ENCODE data around the gene NSD2.
"Not testable (repeated sequence)": the region's sequence is repeated elsewhere in the genome, so short reads cannot be mapped to it uniquely, and the experiment has no call there.

NSD2 gene

DNA sequence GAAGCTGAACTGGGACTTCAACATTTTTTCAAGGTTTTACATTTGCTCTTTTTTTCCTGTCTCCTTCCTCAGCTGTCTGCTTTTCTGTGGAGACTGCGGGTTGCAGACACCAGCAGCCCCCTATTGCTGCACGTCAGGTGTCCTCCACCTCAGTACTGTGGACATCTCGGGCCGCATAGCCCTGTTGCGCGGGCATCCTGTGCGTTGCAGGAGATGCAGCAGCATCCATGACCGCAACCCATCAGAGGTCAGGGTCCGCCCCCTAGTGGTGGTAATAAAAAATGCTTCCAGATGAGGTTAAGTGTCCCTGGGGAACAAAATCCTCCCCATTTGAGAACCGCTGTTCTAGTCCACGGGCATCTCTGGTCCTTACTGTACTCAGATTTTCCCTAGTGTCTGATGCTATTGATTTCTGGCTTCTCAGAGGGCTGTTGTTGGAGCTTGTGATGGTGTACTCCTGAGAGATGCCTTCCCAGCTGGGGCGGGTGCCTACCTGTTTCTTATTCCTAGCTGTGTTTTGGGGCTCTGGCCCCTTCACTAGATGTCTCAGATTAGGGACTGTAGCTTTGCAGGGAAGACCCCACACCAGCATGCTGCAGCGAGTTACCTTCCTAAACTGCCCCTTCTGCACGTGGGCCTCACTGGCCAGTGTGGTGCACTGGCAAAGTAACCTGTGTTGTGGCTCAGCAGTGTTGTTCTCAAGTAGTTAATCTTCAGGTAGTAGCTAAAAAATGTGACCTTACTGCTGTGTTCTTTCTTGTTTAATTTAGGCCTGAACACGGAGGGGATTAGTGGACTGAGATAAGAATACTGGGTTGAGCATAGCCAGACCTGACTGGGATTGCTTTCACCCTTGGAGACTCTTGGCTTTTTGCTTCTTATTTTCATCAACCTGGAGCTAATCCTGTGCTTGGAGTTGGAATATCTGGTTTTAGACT, 28.2 kb downstream of the NSD2 start:
- DNase-seq (ENCODE audit: low spot score), result peak; percentile 89

DNA sequence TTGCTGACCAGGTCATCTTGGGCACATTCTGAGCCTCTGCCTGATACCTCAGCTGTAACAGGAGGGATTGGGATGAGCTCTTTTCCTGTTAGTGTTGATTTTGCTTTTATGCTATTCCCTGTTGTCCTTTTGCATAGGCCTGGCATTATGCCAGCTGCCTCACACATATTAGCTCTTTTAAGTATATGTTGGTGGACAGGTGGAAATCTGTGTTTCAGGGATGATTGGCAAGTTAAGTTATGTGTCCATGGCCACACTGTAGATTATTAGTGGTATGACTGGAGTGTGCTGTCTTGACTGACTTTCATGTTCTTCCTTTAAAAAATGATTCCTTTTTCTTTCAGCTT, 28.9 kb downstream of the NSD2 start:
- DNase-seq (ENCODE audit: low spot score), result no peak

DNA sequence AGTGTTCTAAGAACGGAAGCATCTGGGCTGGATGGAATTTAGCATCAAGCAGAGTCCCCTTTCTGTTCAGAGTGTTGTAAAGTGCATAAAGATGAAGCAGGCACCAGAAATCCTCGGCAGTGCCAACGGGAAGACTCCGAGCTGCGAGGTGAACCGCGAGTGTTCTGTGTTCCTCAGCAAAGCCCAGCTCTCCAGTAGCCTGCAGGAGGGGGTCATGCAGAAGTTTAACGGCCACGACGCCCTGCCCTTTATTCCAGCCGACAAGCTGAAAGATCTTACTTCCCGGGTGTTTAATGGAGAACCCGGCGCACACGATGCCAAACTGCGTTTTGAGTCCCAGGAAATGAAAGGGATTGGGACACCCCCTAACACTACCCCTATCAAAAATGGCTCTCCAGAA, 29.4 kb downstream of the NSD2 start:
- no peak for DNase-seq (ENCODE audit: low spot score)

DNA sequence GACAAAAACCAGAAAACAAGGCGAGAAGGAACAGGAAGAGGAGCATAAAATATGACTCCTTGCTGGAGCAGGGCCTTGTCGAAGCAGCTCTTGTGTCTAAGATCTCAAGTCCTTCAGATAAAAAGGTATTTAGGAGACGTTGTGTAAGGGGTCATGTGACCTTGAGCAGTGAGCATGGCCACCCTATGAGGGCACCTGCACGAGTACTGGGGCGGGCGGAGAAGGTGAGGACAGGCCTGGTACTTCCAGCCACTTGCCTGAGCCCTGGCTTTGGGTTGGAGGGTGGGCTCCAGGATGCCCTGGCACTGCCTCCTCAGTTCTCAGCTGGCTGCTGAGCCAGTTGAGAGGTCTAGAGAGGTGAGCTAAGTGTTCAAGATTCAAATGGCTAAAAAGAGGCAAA, 29.9 kb downstream of the NSD2 start:
- DNase-seq (ENCODE audit: low spot score), result no peak

DNA sequence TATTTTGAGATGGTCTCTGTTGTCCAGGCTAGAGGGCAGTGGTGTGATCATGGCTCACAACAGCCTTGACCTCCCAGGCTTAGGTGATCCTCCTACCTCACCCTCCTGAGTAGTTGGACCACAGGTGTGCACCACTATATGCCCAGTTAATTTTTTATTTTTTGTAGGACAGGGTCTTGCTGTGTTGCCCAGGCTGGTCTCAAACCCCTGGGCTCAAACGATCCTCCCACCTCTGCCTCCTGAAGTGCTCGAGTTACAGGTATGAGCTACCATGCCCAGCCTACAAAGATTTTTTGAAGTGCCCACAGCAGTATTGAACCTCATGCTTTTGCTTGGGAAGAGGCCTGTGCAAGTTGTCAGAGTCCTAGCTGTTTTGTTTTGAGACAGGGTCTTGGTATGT, 31.1 kb downstream of the NSD2 start:
- no peak for DNase-seq (ENCODE audit: low spot score)

DNA sequence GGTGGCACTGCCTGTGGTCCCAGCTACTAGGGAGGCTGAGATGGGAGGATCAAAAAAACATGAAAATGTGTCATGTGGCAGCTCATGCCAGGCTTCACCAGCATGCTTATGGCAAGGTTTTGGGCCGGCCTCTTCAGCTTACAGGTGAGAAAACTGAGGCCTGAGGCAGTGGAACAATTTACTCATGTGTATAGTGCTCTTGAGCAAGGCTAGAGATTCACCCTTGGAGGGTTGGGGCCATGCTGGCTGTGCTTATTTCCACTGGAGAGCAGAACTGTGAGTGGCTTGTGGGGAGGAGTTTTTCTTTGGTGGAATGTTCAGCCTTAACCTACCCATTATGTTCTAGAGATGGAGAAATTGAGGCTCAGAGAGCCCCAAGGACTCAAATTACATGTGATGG, 31.8 kb downstream of the NSD2 start:
- DNase-seq (ENCODE audit: low spot score), result no peak

DNA sequence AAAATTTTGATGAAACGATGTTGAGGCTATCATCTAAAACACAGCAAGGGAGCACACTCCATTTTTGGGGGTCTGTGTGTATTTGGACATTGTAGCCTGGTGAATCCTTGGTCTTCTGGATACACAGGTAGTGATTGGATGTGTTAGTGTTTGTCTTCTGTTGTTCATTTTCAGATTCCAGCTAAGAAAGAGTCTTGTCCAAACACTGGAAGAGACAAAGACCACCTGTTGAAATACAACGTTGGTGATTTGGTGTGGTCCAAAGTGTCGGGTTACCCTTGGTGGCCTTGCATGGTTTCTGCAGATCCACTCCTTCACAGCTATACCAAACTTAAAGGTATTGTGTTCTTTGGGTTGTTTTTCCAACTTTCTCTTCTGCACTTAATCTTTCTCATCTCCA, 32.8 kb downstream of the NSD2 start:
- DNase-seq (ENCODE audit: low spot score), result no peak

DNA sequence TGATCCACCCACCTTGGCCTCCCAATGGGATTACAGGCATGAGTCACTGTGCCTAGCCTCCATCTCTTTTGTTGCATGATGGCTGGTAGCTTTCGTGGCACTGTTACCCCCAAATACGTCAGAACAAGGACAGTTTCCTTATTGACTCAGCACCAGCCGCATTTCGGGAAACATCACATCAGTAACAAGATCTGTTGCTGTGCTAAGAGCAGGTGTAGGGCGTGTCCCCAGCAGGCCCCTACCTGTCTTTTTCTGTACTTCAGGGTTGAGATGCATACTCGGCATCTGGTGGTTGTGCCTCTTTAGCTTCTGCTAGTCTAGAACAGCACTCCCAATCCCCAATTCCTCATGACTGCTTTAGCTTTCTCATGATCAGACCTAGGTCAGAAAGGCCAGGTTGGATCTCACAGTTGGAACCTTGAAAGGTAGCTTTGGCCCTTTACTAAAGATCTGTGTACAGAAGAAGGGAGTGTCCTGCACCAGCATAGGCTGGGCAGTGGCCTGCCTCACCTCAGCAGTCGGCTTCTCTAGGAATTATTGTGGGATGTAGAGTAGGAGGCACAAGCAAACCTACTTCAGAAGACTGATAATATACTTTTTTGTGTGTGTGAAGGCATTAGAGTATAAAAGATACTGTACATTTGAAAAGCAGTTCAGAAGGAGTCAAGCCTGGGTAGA, 36.8 kb downstream of the NSD2 start:
- DNase-seq (ENCODE audit: low spot score), result no peak

DNA sequence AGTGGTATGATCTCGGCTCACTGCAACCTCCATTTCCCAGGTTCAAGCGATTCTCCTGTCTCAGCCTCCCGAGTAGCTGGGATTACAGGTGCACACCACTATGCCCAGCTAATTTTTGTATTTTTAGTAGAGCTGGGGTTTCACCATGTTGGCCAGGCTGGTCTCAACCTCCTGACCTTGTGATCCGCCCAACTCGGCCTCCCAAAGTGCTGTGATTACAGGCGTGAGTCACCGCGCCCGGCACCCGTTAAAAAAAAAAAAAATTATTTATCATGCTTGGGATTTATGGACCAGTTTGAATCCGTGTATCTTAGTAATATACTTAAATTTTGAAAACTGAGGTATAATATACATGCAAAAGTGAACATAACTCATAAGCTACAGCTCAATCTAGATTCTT, 38.5 kb downstream of the NSD2 start:
- not testable (repeated sequence) for DNase-seq (ENCODE audit: low spot score)

DNA sequence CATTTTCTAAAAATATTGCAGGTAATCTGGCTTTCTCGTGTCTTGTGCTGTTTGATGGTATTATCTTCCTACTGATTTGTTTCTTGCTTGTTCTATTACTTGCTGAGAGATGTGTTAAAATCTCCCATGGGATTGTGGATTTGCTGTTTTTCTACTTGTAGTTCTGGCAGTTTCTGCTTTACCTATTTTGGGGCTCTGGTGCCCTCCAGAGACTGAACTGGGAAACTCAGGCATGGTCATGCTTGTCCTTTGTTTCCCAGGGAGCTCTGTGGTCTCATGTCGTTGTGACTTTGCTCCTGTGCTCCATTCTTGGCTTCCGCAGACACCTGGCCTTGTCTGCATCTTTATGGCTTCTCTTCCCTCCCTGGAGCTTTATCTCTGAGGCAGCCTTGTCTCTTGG, 39.5 kb downstream of the NSD2 start:
- DNase-seq (ENCODE audit: low spot score), result peak; percentile 57

DNA sequence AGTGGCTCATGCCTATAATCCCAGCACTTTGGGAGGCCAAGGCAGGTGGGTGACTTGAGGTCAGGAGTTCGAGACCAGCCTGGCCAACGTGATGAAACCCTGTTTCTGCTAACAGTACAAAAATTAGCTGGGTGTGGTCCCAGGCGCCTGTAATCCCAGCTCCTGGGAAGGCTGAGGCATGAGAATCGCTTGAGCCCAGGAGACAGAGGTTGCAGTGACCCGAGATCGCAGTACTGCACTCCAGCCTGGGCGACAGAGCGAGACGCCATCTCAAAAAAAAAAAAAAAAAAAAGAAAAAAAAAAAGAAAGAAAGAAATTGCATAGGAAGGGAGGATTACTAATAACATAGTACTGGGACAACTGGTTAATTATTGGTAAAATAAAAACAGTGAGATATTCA, 40.1 kb downstream of the NSD2 start:
- DNase-seq (ENCODE audit: low spot score), result not testable (repeated sequence)

DNA sequence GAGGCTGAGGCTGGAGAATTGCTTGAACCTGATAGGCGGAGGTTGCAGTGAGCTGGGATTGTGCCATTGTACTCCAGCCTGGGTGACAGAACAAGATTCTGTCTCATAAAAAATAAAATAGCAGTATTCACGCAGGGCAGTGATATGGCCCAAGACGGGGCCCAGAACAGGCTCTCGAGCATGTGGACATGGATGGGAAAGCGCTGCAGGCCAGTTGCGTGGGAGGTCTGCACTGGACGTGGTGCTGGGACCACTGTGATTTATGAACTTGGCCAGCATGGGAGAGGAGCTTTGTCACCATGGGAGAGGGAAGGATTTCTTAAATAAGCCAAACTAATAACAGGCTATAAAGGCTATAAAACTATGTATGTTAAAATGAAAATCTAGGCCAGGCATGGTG, 51.6 kb downstream of the NSD2 start:
- DNase-seq (ENCODE audit: low spot score), result no peak

DNA sequence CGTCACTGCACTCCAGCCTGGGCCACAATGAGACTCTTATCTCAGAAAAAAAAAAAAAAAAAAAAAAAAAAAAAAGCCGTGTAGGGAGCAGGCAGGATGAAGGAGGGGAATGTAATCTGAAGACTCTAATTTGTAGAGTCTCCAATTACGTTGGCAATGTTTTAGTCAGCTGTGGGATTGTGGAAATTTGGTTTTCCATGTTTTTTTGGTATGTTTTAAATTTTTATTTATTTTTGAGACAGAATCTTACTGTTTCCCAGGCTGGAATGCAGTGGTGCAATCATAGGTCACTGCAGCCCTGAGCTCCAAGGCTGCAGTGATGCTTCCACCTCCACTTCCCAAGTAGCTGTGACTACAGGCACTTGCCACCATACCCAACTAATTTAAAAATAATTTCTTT, 56.5 kb downstream of the NSD2 start:
- DNase-seq (ENCODE audit: low spot score), result no peak

DNA sequence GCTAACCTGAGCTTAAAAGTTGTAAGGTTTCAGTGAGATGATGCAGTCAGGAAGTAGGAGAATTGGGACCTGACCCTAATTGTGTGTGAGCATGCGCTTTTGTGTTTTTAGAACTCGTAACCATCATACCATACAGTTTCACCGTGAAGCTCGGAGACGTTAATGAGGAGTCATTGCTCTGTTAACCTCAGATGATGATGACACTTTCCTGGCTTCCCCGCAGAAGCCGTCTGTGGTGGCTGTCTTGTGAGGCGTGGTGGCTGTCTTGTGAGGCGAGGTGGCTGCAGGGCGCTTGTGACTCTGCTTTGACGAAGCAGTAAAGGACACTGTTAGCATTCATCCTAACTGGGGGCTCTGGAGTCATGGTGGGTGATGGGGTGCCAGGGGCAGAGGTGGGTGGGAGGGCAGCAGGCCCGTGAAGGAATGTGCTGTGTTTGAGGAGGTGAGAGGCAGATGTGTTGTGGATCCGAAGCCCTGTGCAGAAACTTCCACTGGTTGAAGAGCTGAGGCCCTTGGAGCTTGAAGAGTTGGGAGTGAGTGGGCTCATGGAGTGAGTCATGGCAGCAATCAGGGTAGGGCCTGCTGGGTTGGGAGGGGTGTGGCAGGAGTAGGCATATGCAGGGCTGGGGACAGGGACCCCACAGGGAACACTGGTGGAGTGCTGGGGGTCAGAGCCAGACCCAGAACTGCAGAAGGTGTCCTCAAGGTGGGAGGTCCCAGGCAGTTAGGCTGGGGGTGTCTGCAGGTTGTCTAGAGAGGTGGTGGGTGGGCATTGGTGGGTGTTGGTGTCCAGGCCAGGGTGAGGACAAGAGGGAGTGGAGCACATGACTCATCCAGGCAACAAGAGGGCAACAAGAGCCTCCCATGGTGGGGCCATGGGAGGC, 57.4 kb downstream of the NSD2 start:
- no peak for DNase-seq (ENCODE audit: low spot score)

DNA sequence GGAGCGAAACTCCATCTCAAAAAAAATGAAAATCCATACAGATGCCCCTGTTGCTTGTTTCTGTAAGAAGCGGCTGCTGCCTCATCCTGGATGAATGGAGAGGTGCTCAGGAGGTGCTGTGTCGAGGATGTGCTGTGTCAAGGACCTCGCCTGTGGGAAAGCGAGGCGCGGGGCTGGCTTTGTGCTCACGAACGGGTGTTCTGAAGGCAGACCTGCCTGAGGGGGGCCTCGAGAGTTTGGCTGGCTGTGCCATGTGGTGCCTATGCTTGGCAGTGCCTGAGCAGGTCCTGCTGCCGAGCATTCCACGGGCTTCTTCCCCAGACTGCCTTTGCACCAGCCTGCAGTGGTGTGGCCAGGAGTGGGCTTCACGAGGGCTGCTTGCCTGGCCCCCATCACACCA, 61.5 kb downstream of the NSD2 start:
- DNase-seq (ENCODE audit: low spot score), result no peak

DNA sequence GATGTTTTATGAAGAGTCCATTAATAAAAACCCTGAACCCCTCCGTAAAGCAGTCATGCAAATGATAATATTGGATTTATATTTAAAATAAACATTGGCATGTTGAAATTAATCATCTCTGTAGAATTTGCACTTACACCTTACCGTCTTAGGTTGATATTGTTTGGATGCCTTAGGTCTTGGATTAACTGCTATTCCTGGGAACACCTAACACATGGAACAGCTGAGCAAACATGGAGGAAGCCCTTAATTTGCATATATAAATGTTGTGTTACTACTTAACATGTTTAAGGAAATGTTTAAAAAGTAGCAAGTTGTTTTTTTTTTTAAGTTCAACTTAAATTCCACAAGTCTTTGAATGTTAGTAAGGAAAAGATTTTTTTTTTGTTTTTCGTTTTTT, 62.5 kb downstream of the NSD2 start:
- DNase-seq (ENCODE audit: low spot score), result no peak

DNA sequence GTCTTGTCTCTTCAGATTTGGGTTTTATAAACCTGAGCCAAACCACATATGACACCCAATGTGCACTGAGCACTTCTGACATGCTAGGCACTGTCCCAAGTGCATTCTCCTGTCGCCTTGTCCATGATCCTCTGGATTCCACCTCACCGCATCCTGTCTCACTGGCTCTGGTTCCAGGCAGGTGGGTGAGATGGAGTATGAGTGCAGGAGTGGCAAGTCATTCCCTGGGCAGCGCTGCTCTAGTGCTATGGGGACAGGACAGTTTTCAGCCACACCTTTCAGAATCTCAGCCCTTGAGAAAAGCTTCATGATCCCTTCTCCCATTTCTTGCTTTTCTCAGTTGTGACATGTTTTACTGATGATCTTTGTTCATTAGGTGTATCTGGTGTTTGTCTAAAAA, 66.4 kb downstream of the NSD2 start:
- no peak for DNase-seq (ENCODE audit: low spot score)

DNA sequence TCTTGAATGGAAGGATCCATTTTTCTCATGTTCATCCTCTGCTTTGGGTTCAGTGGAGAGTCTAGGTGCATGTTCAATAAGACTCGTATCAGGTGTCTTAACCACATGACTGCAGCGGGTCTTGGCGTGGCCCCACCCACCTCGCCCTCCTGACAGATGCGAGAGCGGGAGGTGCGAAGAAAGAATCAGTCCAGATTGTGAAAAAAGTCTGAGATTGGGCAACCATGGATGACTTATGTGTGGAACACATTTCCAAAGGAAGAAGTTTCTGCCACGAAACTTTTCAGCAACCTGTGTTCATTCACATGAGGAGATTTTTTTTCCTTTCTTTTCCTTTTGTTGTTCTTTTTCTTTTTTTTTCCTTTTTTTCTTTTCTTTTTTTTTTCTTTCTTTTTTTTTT, 66.8 kb downstream of the NSD2 start:
- DNase-seq (ENCODE audit: low spot score), result no peak

DNA sequence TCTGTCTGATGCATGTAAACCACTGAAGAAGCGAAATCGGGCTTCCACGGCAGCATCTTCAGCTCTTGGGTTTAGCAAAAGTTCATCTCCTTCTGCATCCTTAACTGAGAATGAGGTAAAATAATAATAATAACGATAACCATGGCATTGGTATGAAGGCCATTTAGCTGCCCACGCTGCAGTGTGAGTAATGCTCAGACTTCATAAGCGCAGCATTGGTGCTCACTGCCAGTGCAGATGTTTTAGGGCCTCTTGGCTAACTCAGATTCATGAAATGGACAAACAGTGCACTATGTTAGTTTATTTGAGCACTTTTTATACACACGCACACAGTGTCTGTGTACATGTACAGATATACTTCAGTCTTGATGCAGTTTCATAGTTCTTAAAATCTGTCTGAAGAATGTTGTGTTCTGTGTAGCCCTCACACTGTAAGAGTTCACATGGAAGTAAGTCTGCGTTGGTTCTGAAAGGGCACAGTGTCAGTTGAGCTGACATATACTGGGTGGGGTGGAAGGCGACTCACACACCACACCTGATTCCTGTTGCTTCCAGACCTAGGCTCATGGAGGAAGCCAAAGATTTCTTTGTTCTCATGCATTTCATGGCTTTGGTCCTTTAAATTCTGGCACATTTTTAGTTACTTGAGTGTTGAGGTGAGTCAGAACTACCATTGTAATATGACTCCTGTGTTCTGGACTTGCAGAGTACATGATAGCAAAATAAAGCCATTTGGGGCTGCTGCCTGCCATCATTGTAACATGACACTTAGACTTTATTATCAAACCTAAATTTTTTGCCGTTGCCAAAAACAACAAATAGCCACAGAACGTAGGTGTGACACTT, 68.7 kb downstream of the NSD2 start:
- DNase-seq (ENCODE audit: low spot score), result peak; percentile 67

DNA sequence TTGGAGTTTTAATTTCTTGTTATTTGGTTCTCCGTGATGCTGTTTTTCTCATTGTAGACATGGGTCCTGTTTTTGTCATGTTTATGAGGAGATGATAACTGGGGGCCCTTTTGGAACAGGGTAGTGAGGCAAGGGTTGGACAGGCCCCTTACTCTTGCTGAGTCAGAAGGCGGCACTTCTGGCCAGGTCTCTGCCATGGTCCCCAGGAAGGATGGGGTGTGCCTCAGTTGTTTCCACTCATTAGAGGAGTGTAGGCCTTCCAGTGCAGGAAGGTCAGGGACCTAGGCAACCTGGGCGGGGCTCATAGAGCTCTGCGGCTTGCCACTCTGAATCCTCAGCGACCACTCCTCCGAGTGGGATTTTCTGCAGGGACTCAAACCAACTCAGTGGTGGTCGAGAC, 69.4 kb downstream of the NSD2 start:
- no peak for DNase-seq (ENCODE audit: low spot score)

DNA sequence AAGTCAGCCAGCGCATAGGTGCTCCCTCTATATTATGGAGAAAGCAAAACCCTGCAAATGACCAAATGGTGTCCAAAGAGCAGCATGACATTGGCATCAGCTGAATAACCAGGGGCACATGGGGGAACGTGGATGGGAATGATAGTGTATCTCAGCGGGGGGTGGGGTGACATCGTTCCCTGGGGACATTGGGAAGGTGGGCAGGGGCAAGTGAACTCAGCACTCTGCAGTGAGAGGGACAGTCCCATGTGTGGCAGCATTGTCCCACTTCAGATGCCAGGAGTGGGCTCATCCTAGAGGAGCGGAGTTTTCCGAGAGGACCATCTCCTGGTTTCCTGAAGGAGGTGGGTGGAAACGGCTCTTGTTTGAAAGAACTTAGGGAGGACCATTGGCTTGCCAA, 72.7 kb downstream of the NSD2 start:
- DNase-seq (ENCODE audit: low spot score), result no peak
